8988T (cell line): ENCODE data around the gene TTC28.

ENCODE experiments used
- DNase-seq: peaks from one replicate; pipeline ENCODE4 v3.0.0; 2011

Gene TTC28

GRCh38 chr22:28015676-28016601, 663.7 kb downstream of the TTC28 start:
- DNase-seq: no peak

GRCh38 chr22:28015046-28015425, 664.6 kb downstream of the TTC28 start:
- DNase-seq: no peak

GRCh38 chr22:28014211-28015045, 665.2 kb downstream of the TTC28 start:
- DNase-seq: no peak

GRCh38 chr22:28013611-28014010, 666.0 kb downstream of the TTC28 start:
- DNase-seq: no peak

- no peak for DNase-seq
Measured at GRCh38 chr22:28012832-28013460, 666.7 kb downstream of the TTC28 start.

- peak; percentile 88 for DNase-seq
Measured at GRCh38 chr22:28009272-28009827, 670.3 kb downstream of the TTC28 start.

GRCh38 chr22:28008649-28009048, 671.0 kb downstream of the TTC28 start:
- DNase-seq: no peak

- DNase-seq: no peak
Measured at GRCh38 chr22:28008056-28008455, 671.6 kb downstream of the TTC28 start.

- DNase-seq: no peak
Measured at GRCh38 chr22:28006271-28006670, 673.4 kb downstream of the TTC28 start.

- no peak for DNase-seq
Measured at GRCh38 chr22:28005513-28005912, 674.1 kb downstream of the TTC28 start.

- DNase-seq: no peak
Measured at GRCh38 chr22:28004021-28004420, 675.6 kb downstream of the TTC28 start.

- no peak for DNase-seq
Measured at GRCh38 chr22:28002863-28003565, 676.6 kb downstream of the TTC28 start.

GRCh38 chr22:28002181-28002700, 677.4 kb downstream of the TTC28 start:
- DNase-seq: no peak

GRCh38 chr22:28001171-28001835, 678.3 kb downstream of the TTC28 start:
- DNase-seq: no peak

GRCh38 chr22:28000361-28000760, 679.3 kb downstream of the TTC28 start:
- no peak for DNase-seq

GRCh38 chr22:27999876-28000275, 679.8 kb downstream of the TTC28 start:
- no peak for DNase-seq

- no peak for DNase-seq
Measured at GRCh38 chr22:27998511-27999410, 680.9 kb downstream of the TTC28 start.

GRCh38 chr22:27997538-27997937, 682.1 kb downstream of the TTC28 start:
- DNase-seq: no peak

GRCh38 chr22:27996981-27997380, 682.7 kb downstream of the TTC28 start:
- no peak for DNase-seq

- no peak for DNase-seq
Measured at GRCh38 chr22:27996529-27996925, 683.1 kb downstream of the TTC28 start.
